Upper lobe of left lung (tissue), 4 donors: Measurements from ENCODE around the gene UBE2D3.

ENCODE experiments used
- POLR2A ChIP-seq, 4 donors: fragments of 450-650 bp; IDR thresholded peaks; one replicate each; pipeline ENCODE4 v1.5.1; 2016 to 2017; ENCODE audit warnings: antibody characterized with exemption in 4 of 4, mild to moderate bottlenecking in 2 of 4
- TF ChIP-seq, protein P1 (sequence below), 6 experiments: fragments of 450-650 bp in 4 of 6; fragments of 200-600 bp in 2 of 6; sonication (generic) in 2 of 6; IDR thresholded peaks; one replicate each; pipeline ENCODE4 v1.5.1; 2016 to 2019; ENCODE audit warnings: antibody characterized with exemption in 6 of 6

- TF ChIP-seq POLR2A (IDR thresholded peaks at IDR 0.05), result no peak
- TF ChIP-seq, protein P1, sequence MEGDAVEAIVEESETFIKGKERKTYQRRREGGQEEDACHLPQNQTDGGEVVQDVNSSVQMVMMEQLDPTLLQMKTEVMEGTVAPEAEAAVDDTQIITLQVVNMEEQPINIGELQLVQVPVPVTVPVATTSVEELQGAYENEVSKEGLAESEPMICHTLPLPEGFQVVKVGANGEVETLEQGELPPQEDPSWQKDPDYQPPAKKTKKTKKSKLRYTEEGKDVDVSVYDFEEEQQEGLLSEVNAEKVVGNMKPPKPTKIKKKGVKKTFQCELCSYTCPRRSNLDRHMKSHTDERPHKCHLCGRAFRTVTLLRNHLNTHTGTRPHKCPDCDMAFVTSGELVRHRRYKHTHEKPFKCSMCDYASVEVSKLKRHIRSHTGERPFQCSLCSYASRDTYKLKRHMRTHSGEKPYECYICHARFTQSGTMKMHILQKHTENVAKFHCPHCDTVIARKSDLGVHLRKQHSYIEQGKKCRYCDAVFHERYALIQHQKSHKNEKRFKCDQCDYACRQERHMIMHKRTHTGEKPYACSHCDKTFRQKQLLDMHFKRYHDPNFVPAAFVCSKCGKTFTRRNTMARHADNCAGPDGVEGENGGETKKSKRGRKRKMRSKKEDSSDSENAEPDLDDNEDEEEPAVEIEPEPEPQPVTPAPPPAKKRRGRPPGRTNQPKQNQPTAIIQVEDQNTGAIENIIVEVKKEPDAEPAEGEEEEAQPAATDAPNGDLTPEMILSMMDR (IDR thresholded peaks at IDR 0.05), result no peak
Measured at GRCh38 chr4:102791318-102791835, 36.0 kb downstream of the UBE2D3 start.
